HG02623 (cell line): Measurements from ENCODE around the gene CYP2B6.
"Not testable (repeated sequence)": the region's sequence is repeated elsewhere in the genome, so short reads cannot be mapped to it uniquely, and the experiment has no call there.

Source experiments
- ATAC-seq: cut with Tn5 transposase; IDR thresholded peaks from one replicate; pipeline ENCODE4 v1.9.1; 2021; ENCODE audit warnings: moderate library complexity; ENCODE audit not compliant: unreplicated experiment

Gene CYP2B6

GRCh38 chr19:40990972-40991381 lies at the start of gene CYP2B6:
Gene CYP2B6, plus strand, starts transcription at chr19:40991282. Its CDS starts 24 bp downstream, at chr19:40991306.
- ATAC-seq: no peak

- no peak for ATAC-seq
Observed at GRCh38 chr19:40941481-40942219, 49.4 kb upstream of the CYP2B6 start.

- no peak for ATAC-seq
Observed at GRCh38 chr19:40945645-40946044, 45.4 kb upstream of the CYP2B6 start.

GRCh38 chr19:40947114-40947513 lies 44.0 kb upstream of the CYP2B6 start:
- ATAC-seq: no peak

- no peak for ATAC-seq
Observed at GRCh38 chr19:40947573-40947972, 43.5 kb upstream of the CYP2B6 start.

GRCh38 chr19:40948580-40949299 lies 42.3 kb upstream of the CYP2B6 start:
- ATAC-seq: no peak

GRCh38 chr19:40954573-40954972 lies 36.5 kb upstream of the CYP2B6 start:
- ATAC-seq: no peak

- ATAC-seq: no peak
Observed at GRCh38 chr19:40959338-40959737, 31.7 kb upstream of the CYP2B6 start.

- no peak for ATAC-seq
Observed at GRCh38 chr19:40960062-40960685, 30.9 kb upstream of the CYP2B6 start.

- ATAC-seq: no peak
Observed at GRCh38 chr19:40960780-40961179, 30.3 kb upstream of the CYP2B6 start.

- ATAC-seq: no peak
Observed at GRCh38 chr19:40962460-40962961, 28.6 kb upstream of the CYP2B6 start.

GRCh38 chr19:40964361-40964760 lies 26.7 kb upstream of the CYP2B6 start:
- not testable (repeated sequence) for ATAC-seq

GRCh38 chr19:40965351-40965750 lies 25.7 kb upstream of the CYP2B6 start:
- ATAC-seq: not testable (repeated sequence)

- ATAC-seq: not testable (repeated sequence)
Observed at GRCh38 chr19:40966591-40966990, 24.5 kb upstream of the CYP2B6 start.

- ATAC-seq: not testable (repeated sequence)
Observed at GRCh38 chr19:40968065-40968464, 23.0 kb upstream of the CYP2B6 start.

- not testable (repeated sequence) for ATAC-seq
Observed at GRCh38 chr19:40969721-40970120, 21.4 kb upstream of the CYP2B6 start.

GRCh38 chr19:40970396-40971345 lies 20.4 kb upstream of the CYP2B6 start:
- not testable (repeated sequence) for ATAC-seq

GRCh38 chr19:40974633-40975037 lies 16.4 kb upstream of the CYP2B6 start:
- no peak for ATAC-seq

GRCh38 chr19:40976134-40976533 lies 14.9 kb upstream of the CYP2B6 start:
- no peak for ATAC-seq

- ATAC-seq: no peak
Observed at GRCh38 chr19:40976724-40977123, 14.4 kb upstream of the CYP2B6 start.
